HG03354 (cell line): ENCODE data around the gene ERG.

Experiments used
- ATAC-seq: cut with Tn5 transposase; IDR thresholded peaks from one replicate; pipeline ENCODE4 v1.9.1; 2021; ENCODE audit warnings: mild to moderate bottlenecking; ENCODE audit not compliant: unreplicated experiment, poor library complexity, severe bottlenecking

Gene ERG

DNA sequence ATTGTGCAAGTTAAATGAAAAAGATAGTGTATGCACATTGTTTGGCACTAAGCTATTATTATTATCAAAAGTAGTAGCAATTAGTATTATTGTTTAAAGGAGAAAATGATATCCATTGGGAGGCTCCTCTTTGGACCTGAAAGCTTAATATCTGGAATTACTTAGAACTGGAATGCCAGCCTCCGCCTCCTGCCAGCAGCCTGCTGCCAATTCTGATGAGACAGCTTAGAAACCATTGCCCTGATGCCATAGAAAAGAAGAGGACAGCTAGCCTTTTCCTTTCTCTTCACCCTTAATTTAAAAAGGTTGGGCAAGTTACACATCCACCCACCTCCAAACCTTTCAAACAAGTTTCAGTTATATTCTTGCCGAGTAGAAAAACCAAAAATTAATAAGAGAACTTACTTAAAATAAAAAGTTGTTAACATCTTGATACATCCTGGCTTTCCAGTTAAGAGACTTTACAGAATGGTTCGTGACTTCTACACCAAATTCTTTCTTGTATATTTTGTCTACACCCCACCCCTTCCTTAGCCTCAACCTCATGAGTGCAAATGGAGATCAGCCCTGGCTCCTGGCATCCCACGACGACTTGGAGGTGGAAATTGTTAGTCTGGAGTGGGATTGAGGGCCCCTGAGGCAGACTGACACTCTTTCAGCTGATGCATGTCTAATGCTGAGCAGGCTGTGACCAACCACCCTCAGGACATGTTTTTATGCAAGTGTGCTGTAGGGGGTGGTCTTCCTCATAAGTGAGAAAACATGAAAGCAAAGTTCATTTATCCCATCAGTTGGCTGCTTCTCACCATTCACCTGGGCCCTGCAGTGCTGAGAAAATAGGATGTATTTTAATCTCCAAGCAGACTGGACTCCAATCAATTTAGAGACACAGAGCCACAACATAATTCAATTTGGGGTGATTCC lies 120.8 kb downstream of the ERG start:
- ATAC-seq, result no peak

DNA sequence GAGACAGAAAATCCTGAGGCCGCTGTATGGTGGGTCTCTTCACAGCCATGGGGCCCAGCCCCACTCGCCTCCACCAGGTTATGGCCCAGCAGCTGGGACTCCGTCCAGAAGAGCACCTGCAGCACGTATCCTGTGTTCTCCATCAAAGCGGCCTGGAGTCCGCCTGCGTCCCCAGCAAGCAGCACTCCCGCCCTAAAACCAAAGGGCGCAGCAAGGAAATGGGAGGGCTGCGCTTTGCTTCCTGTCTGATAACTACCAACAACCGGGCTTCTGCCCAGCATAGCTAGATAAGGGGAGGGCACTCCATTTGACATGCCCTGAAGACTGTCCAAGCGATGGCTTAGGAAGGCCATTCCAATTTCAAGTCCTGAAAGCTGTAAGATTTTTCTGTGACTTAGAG lies 121.6 kb downstream of the ERG start:
- ATAC-seq, result no peak

DNA sequence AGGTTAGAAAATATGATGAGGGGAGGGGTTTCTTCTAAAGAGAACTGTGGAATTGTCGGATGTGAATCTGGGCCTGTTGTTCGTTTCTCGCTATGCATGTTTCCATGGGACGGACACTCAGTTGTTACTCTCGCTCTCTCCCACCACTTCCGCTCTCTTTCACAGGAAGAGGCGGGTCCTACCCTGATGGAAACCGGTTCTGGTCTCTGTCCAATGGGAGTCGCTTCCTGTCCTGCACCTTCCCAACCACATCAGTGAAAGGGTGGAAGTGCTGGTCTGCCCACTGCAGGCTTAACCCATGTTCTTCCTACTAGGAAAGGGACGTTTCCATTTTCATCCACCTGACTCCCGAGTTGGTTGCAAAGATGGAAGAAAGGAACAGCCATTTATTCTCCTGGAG lies 122.0 kb downstream of the ERG start:
- no peak for ATAC-seq

DNA sequence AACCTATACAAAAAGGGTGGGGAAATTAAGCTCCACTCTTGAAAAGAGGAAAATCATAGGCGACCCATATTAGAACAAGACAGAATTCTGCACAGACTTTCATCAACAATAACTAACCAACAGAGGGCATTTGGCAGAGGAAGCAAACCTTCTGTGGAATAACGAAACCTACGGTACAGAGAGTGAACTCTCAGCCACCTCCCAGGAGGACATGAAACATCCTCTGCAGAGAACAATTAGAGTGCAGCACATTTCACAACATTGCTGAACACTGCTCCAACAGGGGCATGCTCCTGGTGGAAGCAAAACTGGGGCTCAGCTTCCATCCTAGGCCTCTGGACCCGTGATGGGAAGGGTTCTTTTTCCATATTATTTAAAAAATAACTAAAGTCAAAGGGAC lies 130.6 kb downstream of the ERG start:
- no peak for ATAC-seq

GRCh38 chr21:38365521-38365920 lies 132.8 kb downstream of the ERG start:
- ATAC-seq, result no peak

DNA sequence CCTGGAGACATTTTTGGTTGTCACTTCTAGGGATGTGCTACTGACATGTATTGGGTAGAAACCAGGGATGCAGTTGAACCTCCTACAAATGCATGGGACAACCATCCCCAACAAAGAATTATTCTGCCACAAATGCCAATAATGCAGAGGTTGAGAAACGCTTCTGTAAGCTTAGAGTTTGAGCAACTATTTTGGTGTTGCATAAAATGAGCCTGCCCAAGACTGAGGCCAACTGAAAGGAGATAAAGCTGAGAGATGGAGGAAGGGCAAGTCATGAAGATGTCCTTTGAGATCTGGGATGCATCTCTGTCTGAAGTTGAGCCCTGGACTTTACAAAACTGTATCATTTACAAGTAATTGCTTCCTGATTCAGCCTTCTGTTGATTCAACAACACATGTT lies 134.6 kb downstream of the ERG start:
- ATAC-seq, result no peak

- ATAC-seq, result no peak
Measured at GRCh38 chr21:38361324-38361723, 137.0 kb downstream of the ERG start.

GRCh38 chr21:38359835-38360234 lies 138.4 kb downstream of the ERG start:
- no peak for ATAC-seq

- ATAC-seq, result no peak
Measured at GRCh38 chr21:38359090-38359489, 139.2 kb downstream of the ERG start.

DNA sequence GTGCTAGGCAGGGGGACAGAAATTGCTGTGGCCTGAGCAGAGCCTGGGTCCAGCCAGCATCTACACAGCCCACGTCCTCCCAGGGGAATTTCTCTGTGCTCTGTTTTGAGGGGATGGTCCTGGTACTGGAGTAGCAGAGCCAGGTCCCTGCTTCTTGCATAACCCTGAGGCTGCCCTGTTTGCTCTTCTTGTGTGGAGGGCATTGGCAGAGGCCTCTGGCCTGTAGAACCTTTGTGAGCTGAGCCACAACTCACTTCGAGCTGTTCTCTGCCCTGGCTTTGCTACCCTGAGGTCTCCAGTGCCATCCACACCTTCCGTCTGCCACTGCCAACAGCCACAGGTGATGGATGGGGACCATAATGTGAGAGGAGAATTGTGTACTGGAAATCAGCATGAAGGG lies 139.6 kb downstream of the ERG start:
- no peak for ATAC-seq

DNA sequence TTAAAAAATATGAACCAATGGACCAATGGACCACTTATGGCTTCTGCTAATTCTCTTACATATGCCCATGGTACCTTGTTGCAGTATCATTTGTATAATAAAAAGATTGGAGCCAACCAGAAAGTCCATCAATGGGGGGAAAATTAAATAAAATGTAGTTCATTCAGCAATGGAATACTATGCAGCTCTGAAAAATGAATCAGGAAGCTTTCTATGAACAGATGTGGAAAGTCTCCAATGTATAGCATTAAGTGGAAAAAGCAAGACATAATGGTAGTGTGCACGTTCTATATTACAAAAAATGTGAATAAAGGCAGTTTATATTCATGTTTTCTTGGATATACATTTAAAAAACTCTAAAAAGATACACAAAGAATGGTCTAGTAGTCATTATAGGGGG lies 140.2 kb downstream of the ERG start:
- no peak for ATAC-seq

GRCh38 chr21:38356883-38357625 lies 141.2 kb downstream of the ERG start:
- no peak for ATAC-seq

DNA sequence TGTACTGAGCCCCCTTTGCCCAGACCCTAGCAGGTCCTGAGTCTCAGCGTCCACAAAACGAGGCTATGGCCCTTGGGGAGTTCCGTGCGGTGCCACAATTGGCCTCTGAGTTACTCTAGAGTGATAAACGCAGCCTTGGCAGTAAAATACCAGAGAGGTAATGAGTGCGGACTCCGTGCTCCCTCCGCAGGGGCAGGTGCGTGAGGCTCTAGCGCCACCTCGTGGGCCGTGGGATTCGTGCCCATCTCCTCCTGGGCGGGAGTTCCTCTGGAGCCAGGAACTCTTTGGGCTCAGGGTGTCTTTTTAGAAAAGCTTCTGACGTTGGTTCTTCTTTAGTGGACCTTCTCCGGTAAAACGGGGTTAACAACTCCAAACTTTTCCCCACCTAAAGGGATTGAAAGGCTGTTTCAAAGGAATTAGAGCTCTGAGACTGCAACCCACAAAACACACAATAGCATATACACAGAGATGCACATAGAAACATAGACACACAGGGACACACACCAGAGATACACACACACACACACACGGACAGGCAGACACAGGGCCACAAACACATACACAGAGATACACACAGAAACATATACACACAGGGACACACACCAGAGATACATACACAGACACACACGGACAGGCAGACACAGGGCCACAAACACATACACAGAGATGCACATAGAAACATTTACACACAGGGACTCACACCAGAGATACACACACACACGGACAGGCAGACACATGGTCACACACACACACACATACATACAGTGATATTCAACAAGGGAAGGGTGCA lies 142.1 kb downstream of the ERG start:
- peak; percentile 78 for ATAC-seq

GRCh38 chr21:38355353-38355752 lies 142.9 kb downstream of the ERG start:
- ATAC-seq, result no peak

DNA sequence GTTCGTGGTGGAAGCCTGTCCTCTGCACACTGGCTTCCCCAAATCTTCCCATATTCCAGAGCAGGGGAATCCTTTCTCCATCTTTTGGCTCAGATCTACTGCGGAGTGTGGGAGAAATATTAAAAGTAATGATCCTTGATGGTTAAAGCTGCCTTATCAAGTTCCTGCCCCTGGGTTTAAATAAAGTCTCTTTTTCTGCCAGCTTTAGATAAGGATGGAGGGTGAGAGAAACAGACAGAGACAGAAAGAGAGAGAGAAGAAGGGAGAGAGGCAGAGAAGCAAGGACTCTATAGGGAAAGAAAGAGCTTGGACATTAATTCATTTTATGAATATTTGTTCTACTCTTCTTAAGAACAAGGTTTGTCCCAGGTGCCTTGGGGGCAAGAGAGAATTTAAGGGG lies 143.5 kb downstream of the ERG start:
- ATAC-seq, result no peak

DNA sequence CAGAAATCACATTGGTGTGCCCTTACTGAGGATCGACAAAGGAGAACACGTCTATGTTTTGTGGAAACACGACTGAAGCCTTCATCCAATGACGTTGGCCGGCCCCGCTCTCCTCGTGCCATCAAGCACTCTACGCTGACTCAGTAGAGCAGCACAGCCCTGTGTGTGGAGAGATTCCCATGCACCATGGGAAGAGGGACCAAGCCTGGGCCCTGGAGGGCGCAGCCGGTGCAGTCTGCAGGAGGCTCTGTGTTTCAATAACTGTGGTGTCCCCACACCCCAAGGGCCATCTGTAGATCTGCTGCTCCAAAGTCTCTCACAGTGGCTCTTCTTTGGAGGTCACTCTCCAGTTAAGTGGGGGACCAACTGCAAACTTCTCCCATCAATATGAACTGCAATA lies 144.0 kb downstream of the ERG start:
- ATAC-seq, result no peak

DNA sequence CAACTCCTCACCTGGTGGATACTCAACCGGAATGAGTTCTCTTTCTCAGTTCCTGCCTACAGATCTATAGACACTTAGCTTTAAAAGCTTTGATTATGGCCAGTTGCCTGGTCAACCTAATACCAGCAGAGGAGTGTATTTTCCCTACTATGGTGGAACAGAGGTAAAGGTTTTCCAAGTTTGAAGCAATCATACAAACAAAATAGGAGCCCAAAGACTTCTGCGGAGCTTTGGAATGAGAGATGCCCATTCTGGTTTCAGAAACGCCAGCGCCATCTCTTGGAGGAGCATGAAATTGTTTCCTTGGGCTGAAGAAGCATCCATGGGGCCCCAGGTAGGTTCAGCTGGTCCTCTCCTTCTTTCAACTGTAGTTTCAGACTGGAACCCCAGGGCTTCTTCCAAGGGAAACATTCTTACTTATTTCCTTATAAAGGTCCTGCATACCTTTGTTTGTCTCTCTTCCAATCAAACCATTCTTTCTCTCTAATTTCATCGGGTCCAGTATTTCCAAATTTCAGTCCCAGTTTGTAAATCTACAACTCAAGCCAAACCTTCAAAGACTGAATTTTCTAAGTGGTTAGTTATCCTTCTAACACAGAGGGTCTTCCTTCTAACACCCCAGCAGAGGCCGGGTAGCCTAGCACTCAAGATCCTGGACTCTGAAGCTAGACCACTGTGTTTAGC lies 145.6 kb downstream of the ERG start:
- peak; percentile 40 for ATAC-seq

DNA sequence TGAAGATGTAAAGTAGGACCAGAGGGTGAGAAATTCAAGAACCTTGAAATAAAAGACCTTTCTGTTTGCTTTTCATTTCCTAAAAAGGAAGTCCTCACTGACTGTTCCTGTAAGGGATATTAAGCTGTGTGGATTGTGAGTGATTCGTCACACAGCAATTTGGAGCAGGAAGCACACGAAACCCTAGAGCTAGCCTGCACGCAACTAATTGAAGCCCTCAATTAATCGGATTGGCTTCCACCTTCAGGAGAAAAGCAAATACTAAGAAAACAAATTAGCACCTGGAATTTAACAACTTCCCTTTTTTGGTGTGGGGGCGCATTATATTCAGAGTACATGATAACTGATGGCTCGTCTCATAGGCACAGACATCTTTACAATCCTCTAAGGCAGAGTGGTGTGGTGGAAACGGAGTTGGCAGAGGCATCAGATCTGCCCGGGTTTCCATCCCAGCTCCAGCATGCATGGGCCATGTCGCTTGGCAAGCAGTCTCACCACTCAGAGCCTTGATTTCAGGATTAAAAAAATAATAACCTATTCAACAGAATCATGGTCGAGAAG lies 146.2 kb downstream of the ERG start:
- ATAC-seq, result peak; percentile 15

DNA sequence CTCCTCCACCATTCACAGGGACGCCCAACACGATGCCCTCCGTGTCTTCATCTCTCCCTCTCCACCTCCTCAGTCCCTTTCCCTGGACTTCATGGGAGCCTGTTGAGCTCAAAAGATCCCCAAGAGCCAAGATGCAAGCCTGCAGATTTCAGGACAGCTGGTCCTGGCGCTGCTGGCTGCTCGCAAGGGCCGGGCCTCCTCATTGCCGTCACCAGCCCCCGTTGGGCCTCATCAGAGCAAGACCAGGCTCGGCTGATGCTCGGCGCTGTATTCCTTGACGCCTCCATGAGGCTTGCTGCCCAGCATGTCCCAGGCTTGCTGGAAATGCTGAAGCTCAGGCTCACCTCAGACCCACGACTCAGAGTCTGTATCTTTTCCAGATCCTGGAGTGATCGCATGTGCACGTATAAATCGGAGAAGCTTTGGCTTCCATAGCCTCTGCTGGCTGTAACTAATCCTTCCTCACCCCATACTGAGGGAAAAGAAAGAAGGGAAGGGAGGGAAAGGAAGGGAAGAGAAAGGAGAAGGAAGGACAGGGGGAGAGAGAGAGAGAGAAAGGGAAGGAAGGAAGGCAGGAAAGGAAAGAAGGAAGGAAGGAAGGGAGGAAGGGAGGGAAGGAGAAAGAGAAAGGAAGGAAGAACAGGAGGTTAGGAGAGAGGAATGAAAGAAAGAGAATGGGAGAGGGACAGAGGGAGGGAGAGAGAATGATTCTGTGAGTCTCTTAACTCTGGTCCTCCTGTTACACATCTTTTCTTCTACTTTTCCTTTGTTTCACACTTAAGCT lies 146.9 kb downstream of the ERG start:
- ATAC-seq, result no peak
